T-helper 1 cell treated with Interleukin-12 subunit alpha and Interleukin-12 subunit beta and Interleukin-4 antibody, amounts not matched to agents 30 μg/mL and 1 μg/mL, for 36 hours (primary cell): ENCODE results near the gene MAGI1.

Experiments
- H3K27ac Mint-ChIP-seq: one replicate; pipeline ENCODE4 v1.8.0; 2021; ENCODE audit warnings: mild to moderate bottlenecking, mixed read lengths
- H3K27me3 Mint-ChIP-seq: one replicate; pipeline ENCODE4 v1.8.0; 2021; ENCODE audit warnings: low read depth, mixed read lengths
- H3K36me3 Mint-ChIP-seq: one replicate; pipeline ENCODE4 v1.8.0; 2021; ENCODE audit warnings: low read depth, mixed read lengths
- H3K4me1 Mint-ChIP-seq: one replicate; pipeline ENCODE4 v1.8.0; 2021; ENCODE audit warnings: low read depth, mixed read lengths
- H3K4me3 Mint-ChIP-seq: one replicate; pipeline ENCODE4 v1.8.0; 2021; ENCODE audit warnings: mild to moderate bottlenecking, moderate library complexity, mixed read lengths
- H3K9me3 Mint-ChIP-seq: one replicate; pipeline ENCODE4 v1.8.0; 2021; ENCODE audit warnings: mixed read lengths

MAGI1 gene

DNA sequence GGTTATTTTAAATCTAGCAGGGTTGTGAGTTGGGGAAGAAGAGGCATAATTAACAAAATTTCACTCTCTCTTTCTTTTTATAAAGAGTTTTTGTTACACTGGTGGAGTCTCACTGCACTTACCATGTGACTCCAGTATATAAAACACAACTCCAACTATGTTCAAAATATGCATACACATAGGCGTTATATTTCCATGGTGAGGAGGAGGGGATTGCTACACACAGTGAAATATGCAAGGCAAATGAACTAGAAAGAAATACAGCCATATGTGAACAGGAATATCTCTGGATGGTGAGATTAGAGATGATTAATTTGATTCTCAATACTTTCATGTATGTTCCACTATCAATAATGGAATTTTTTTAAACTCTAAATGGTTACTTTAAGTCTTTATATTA lies 385.0 kb downstream of the MAGI1 start:
- Mint-ChIP-seq H3K4me1 (no peaks in the 10 kb centered on the region), H3K27ac (no peak overlapping the region), H3K9me3 (peaks cover 12% of the 10 kb centered on the region), H3K4me3 (no peak overlapping the region), H3K27me3 (no peaks in the 10 kb centered on the region), H3K36me3 (no peaks in the 10 kb centered on the region)

DNA sequence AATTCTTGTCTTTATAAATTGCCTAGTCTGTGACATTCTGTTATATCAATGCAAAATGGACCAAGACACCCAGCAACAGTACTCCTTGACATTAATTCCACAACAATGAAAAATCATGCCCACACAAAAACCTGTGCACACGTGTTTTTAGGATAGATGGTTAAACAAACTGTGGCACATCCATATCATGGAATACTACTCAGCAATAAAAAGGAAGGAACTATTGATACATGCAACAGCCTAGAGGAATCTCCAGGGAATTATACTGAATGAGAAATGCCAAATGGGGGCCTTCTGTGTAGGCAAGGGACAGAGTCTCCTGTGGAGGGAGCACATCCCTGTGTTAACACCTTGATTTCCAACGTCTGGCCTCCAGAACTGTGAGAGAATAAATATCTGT lies 388.5 kb downstream of the MAGI1 start:
- H3K27me3 Mint-ChIP-seq, result no peaks in the 10 kb centered on the region
- peaks cover 17% of the 10 kb centered on the region for H3K9me3 Mint-ChIP-seq
- H3K4me3 Mint-ChIP-seq, result no peak overlapping the region
- no peaks in the 10 kb centered on the region for H3K4me1 Mint-ChIP-seq
- no peaks in the 10 kb centered on the region for H3K36me3 Mint-ChIP-seq
- no peak overlapping the region for H3K27ac Mint-ChIP-seq

DNA sequence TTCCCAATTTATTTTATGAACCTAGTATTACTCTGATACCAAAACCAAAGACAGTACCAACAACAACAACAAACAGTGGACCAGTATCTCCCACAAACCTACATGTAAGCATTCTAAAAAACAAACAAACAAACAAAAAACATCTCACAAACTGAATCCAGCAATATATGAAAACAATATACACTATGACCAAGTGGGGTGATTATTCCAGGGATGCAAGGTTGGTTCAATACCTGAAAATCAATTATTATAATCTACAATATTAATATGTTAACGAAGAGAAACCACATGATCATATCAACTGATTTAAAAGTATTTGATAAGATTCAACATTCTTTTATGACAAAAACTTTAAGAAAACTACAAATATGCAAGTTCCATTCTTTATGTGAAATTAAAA lies 391.3 kb downstream of the MAGI1 start:
- H3K27ac Mint-ChIP-seq, result no peak overlapping the region
- H3K36me3 Mint-ChIP-seq, result no peaks in the 10 kb centered on the region
- peaks cover 24% of the 10 kb centered on the region for H3K9me3 Mint-ChIP-seq

DNA sequence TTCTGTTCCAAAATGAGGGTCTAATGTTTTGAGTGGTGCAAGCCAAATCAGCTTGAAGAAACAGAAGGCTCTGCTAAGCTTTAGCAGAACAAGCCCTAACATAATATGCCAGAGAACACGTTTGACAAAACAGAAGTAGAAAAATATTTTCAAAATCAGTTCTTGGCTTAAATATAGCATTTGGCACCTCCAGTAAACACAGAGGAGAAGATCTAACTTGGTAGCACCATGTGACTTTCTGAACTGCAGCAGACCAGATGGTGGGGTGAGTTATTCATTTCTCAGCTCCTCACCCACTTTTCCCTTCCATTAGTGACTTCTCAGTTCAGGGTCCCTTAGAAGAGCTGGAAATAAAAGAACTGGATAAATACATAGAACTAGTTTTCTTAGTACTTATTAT lies 395.8 kb downstream of the MAGI1 start:
- Mint-ChIP-seq H3K36me3 (no peaks in the 10 kb centered on the region), H3K27me3 (no peaks in the 10 kb centered on the region), H3K9me3 (peaks cover 22% of the 10 kb centered on the region)

More for the DNA sequence above, 391.3 kb downstream of the MAGI1 start:
- Mint-ChIP-seq H3K4me3 (no peak overlapping the region), H3K27me3 (no peaks in the 10 kb centered on the region), H3K4me1 (no peaks in the 10 kb centered on the region)

DNA sequence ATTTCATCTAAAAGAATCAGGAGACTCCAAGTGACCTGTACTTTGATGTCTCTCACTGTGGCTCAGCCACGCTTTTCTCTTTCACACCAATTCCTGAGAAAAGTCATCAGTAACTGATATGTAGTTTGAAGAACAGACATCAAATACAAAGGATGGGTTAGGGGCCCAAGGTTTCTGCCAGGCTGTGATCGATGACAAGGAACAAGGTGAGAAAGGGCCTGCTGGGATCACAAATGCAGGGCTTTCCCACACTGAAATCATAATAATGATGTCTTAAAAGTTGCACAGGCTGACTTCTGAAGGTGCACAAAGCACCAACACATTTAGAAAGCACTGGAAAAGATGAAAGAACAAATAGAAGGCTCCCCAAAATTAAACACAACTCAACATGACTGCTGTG lies 396.9 kb downstream of the MAGI1 start:
- Mint-ChIP-seq H3K27me3 (no peaks in the 10 kb centered on the region), H3K4me1 (no peaks in the 10 kb centered on the region), H3K27ac (no peak overlapping the region), H3K36me3 (no peaks in the 10 kb centered on the region), H3K4me3 (no peak overlapping the region), H3K9me3 (peaks cover 16% of the 10 kb centered on the region)

More for the DNA sequence above, 395.8 kb downstream of the MAGI1 start:
- no peak overlapping the region for H3K4me3 Mint-ChIP-seq
- no peak overlapping the region for H3K27ac Mint-ChIP-seq
- no peaks in the 10 kb centered on the region for H3K4me1 Mint-ChIP-seq

DNA sequence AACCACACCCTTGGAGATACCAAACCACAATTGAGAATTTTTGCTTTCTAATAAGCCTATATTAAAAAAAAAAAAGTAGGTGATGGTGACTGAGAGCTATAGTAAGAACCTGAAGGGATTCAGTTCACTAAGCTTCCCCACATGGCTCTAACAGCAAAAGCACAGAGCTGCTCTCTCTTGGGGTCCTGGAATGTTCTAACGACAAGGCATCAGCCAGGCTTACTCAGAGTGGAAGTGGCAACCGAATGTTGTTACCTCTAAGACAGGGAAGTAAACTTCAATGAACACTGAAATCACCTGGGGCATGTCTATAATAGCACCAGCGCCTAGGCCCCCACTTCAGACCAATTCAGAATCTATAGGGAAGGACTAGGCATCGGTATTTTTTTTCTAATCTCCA lies 397.7 kb downstream of the MAGI1 start:
- no peak overlapping the region for H3K4me3 Mint-ChIP-seq
- no peak overlapping the region for H3K27ac Mint-ChIP-seq
- H3K36me3 Mint-ChIP-seq, result no peaks in the 10 kb centered on the region
- H3K27me3 Mint-ChIP-seq, result no peaks in the 10 kb centered on the region
- peaks cover 10% of the 10 kb centered on the region for H3K9me3 Mint-ChIP-seq
- no peaks in the 10 kb centered on the region for H3K4me1 Mint-ChIP-seq

DNA sequence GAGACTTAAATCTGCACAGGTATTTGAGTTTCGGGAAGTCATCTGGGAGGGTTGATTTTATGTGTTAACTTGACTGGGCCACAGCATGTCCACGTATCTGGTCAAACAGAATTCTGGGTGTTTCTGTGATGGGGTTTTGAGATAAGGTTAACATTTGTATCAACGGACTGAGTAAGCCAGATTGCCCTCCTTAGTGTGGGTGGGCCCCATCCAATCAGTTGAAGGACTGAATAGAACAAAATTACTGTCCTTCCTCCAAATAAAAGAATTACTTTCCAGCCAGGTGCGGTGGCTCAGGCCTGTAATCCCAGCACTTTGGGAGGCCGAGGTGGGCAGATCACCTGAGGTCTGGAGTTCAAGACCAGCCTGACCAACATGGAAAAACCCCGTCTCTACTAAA lies 399.3 kb downstream of the MAGI1 start:
- Mint-ChIP-seq H3K27me3 (no peaks in the 10 kb centered on the region), H3K36me3 (no peaks in the 10 kb centered on the region), H3K9me3 (peaks cover 10% of the 10 kb centered on the region), H3K4me3 (no peak overlapping the region), H3K27ac (no peak overlapping the region), H3K4me1 (no peaks in the 10 kb centered on the region)

DNA sequence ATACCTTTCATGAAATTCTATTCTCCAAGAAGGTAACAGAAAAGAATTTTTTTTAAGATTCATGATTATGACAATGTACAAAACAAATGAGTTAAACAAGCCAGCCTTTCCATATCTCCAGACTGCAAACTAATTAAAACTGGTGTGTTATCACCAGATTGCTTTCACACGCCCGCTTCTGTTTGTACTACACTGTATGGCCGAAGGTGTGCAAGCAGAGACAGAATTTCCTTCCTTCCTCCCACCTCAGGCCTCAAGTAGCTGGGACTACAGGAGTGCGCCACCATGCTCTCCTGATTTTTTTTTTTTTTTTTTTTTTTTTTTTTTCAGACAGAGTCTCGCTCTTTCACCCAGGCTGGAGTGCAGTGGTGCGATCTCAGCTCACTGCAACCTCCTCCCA lies 400.4 kb downstream of the MAGI1 start:
- no peaks in the 10 kb centered on the region for H3K27me3 Mint-ChIP-seq
- H3K27ac Mint-ChIP-seq, result no peak overlapping the region
- H3K9me3 Mint-ChIP-seq, result peaks cover 4% of the 10 kb centered on the region
- H3K36me3 Mint-ChIP-seq, result no peaks in the 10 kb centered on the region
- H3K4me1 Mint-ChIP-seq, result no peaks in the 10 kb centered on the region
- no peak overlapping the region for H3K4me3 Mint-ChIP-seq

DNA sequence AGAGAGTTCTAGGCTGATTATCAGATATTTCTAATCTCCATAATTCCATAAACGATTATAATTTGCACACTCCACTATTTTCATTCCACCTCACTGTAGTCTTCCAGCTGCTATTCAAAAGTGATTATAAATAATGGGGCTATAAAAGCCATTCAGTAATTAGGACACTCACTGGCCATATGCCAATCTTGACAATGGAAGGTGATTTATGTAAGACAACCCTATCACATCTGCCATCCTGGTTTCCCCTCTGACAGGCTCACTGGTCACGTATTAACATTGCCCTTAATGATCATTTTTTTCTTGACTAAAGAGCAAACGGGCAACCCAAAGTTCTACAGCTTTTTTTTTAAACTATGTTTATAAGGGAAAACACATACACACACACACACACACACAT lies 402.4 kb downstream of the MAGI1 start:
- H3K36me3 Mint-ChIP-seq, result no peaks in the 10 kb centered on the region
- H3K4me1 Mint-ChIP-seq, result no peaks in the 10 kb centered on the region
- no peaks in the 10 kb centered on the region for H3K27me3 Mint-ChIP-seq

DNA sequence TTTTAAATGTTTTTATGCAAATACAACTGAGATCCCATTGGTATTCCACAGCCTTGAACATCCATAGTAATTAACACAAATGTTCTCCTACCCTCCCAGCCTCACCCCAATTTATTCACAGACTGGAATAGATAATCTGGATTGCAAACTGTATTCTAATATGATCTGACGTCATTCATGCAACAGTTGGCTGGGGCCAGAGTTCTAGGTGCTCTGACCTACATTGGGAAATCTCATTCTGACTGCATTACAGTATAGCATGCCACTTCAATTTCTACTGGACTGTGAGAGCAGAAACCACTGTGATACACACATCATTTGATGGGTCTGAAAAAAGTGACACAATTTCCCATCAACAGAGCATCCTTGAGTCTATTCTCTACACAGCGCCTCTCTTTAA lies 403.1 kb downstream of the MAGI1 start:
- Mint-ChIP-seq H3K9me3 (peaks cover 4% of the 10 kb centered on the region), H3K4me1 (no peaks in the 10 kb centered on the region), H3K36me3 (no peaks in the 10 kb centered on the region), H3K27me3 (no peaks in the 10 kb centered on the region), H3K27ac (no peak overlapping the region), H3K4me3 (no peak overlapping the region)

More for the DNA sequence above, 402.4 kb downstream of the MAGI1 start:
- H3K27ac Mint-ChIP-seq, result no peak overlapping the region
- H3K4me3 Mint-ChIP-seq, result no peak overlapping the region
- H3K9me3 Mint-ChIP-seq, result peaks cover 4% of the 10 kb centered on the region

DNA sequence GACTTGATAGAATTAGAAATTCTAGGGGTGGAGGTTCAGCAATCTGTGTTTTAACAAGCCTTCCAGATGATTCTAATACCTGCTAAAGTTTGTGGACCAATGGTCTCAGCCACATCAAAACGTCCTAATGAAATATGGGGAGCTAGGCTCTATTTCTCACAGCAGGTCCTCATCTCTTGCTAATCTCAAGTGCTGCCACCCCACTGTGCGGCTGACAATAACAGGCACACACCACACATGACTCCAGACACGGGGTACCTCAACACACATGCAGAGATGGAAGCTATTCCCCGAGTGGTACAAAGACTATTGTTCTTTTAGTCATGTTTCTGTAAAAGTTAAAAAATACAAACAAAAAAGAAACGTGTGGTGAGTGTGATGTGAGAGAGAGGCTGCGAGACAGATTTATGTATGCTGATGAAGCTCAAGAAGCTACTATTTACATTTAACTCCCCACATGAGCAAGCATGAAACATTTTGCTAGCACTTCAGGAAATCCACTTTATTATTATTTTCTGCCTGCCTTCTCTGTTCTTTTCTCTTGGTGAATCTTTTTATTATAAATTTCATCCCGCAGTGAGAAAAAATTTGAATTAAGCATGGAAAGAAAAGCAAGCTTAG lies 405.6 kb downstream of the MAGI1 start:
- no peak overlapping the region for H3K27ac Mint-ChIP-seq
- no peaks in the 10 kb centered on the region for H3K36me3 Mint-ChIP-seq
- no peak overlapping the region for H3K4me3 Mint-ChIP-seq
- H3K4me1 Mint-ChIP-seq, result no peaks in the 10 kb centered on the region
- no peaks in the 10 kb centered on the region for H3K9me3 Mint-ChIP-seq
- no peaks in the 10 kb centered on the region for H3K27me3 Mint-ChIP-seq

DNA sequence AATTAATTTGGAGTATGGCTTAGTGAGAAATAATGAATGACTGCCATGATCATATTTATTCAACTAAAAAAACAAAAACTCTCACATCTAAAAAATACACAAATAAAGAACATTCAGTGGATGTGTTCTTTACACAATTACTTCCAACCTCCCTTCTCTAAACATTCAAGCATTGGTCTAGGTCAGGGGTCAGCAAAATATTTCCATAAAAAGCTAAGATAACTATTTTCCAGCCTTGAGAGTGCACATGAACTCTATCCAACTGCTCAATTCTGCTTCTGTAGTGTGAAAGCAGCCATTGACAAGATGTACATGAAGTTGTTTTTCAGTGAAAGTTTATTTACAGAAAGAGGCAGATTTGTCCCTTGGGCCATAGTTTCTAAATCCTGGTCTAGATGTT lies 406.3 kb downstream of the MAGI1 start:
- H3K36me3 Mint-ChIP-seq, result no peaks in the 10 kb centered on the region
- H3K27ac Mint-ChIP-seq, result no peak overlapping the region
- H3K4me1 Mint-ChIP-seq, result no peaks in the 10 kb centered on the region
- H3K4me3 Mint-ChIP-seq, result no peak overlapping the region
- no peaks in the 10 kb centered on the region for H3K9me3 Mint-ChIP-seq
- H3K27me3 Mint-ChIP-seq, result no peaks in the 10 kb centered on the region

DNA sequence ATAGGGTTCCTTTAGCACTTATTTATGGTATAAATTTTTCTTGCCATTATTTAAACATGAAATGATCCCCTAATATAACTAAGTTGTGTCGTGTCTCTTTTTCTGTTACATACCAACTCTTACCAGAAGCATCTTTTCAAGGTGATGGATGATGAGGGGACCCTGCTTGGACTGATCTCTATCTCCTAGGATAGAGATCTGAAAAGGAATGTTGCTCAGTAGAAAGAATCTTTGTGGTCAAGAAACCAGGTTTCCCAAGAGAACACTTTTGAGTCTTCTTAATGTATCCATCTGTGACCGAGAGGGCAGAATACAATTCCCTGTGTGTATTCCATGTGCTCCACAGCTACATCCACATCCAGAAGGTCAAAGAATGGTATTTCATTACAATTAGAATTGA lies 409.7 kb downstream of the MAGI1 start:
- H3K9me3 Mint-ChIP-seq, result no peaks in the 10 kb centered on the region
- H3K4me1 Mint-ChIP-seq, result no peaks in the 10 kb centered on the region
- H3K27me3 Mint-ChIP-seq, result no peaks in the 10 kb centered on the region
- H3K27ac Mint-ChIP-seq, result no peak overlapping the region
- H3K36me3 Mint-ChIP-seq, result no peaks in the 10 kb centered on the region
- H3K4me3 Mint-ChIP-seq, result no peak overlapping the region

DNA sequence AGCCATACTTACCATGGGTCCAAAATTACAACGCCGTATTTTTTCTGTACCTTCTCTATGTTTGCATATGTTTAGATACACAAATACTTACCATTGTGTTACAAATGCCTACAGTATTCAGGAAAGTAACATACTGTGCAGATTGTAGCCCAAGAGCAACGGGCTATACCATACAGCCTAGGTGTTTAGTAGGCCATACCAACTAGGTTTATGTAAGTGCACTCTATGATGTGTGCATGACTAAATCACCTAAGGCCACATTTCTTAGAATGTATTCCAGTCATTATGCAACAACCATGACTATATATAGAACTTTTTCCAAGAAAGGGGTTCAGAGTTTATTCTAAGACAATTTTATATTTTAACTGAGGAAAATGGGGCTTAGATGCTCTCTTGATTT lies 411.7 kb downstream of the MAGI1 start:
- no peaks in the 10 kb centered on the region for H3K27me3 Mint-ChIP-seq
- H3K36me3 Mint-ChIP-seq, result no peaks in the 10 kb centered on the region
- no peak overlapping the region for H3K4me3 Mint-ChIP-seq
- no peaks in the 10 kb centered on the region for H3K9me3 Mint-ChIP-seq
- H3K4me1 Mint-ChIP-seq, result no peaks in the 10 kb centered on the region
- no peak overlapping the region for H3K27ac Mint-ChIP-seq

DNA sequence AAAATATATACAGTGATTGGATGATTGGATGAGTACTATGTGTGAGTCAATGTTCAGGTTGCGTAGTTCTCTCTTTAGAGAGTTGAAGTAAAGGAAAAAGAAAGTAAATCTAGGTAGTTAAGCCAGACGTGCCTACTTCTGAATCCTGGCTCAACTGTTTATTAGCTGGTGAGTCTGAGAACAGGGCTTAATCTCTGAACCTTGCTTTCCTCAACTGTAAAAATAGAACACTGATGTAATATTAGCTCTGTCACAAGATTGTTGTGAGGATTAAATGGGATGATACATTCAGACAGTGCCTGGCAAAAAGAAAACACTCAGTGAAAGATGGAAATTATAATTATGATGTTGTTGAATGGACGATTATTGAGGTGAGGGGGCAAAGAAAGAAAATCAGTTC lies 413.4 kb downstream of the MAGI1 start:
- no peaks in the 10 kb centered on the region for H3K4me1 Mint-ChIP-seq
- no peak overlapping the region for H3K4me3 Mint-ChIP-seq
- H3K36me3 Mint-ChIP-seq, result no peaks in the 10 kb centered on the region

DNA sequence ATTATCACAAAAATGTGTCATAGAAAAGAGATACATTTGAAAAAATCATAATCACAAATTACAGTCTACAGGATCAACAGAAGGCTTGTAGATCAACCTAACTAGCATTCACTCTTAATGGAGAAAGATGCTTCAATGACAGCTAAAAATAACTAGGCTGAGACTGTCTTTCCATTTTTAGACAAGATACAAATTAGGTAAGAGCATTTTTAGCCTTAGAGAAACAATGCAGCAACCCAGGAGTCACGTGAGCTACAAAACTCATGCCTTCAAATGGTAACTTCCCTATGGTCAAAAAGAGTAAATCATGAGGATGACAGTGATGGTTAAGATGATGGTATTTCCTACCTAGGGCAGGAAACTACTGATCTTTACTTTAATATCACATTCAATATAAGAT lies 415.4 kb downstream of the MAGI1 start:
- H3K9me3 Mint-ChIP-seq, result no peaks in the 10 kb centered on the region
- no peak overlapping the region for H3K27ac Mint-ChIP-seq
- no peak overlapping the region for H3K4me3 Mint-ChIP-seq
- no peaks in the 10 kb centered on the region for H3K4me1 Mint-ChIP-seq
- H3K36me3 Mint-ChIP-seq, result no peaks in the 10 kb centered on the region
- H3K27me3 Mint-ChIP-seq, result no peaks in the 10 kb centered on the region

More for the DNA sequence above, 413.4 kb downstream of the MAGI1 start:
- Mint-ChIP-seq H3K27ac (no peak overlapping the region), H3K27me3 (no peaks in the 10 kb centered on the region), H3K9me3 (no peaks in the 10 kb centered on the region)
